Chondrocyte (in vitro differentiated cells): ENCODE results near the gene EFCAB9. TPM values are rescaled to one million over a fixed set of nuclear protein-coding genes. Genes with fewer than 3 reads are reported as not detected.
A peak's percentile ranks its signal among the peaks of the same experiment; 100 is the strongest.
"Not testable (repeated sequence)": the region's sequence is repeated elsewhere in the genome, so short reads cannot be mapped to it uniquely, and the experiment has no call there.

Experiments used
- DNase-seq: peaks from one replicate; pipeline ENCODE4 v3.0.0; 2021; ENCODE audit warnings: mixed read lengths, low spot score
- H3K27ac Mint-ChIP-seq: one replicate; pipeline ENCODE4 v1.8.0; 2021; ENCODE audit warnings: mild to moderate bottlenecking, moderate library complexity, mixed read lengths; ENCODE audit not compliant: unreplicated experiment
- H3K27me3 Mint-ChIP-seq: 2 replicates; pipeline ENCODE4 v1.8.0; 2021; ENCODE audit warnings: low read depth, mixed read lengths
- H3K36me3 Mint-ChIP-seq: 2 replicates; pipeline ENCODE4 v1.8.0; 2021; ENCODE audit warnings: low read depth, mixed read lengths
- H3K4me1 Mint-ChIP-seq: 2 replicates; pipeline ENCODE4 v1.8.0; 2021; ENCODE audit warnings: low read depth, mild to moderate bottlenecking, mixed read lengths
- H3K4me3 Mint-ChIP-seq: one replicate; pipeline ENCODE4 v1.8.0; 2021; ENCODE audit warnings: mild to moderate bottlenecking, moderate library complexity, mixed read lengths; ENCODE audit not compliant: unreplicated experiment
- H3K9me3 Mint-ChIP-seq: 2 replicates; pipeline ENCODE4 v1.8.0; 2021; ENCODE audit warnings: low read depth, mixed read lengths
- CTCF ChIP-seq: fragments of 200-600 bp; sonication (generic); IDR thresholded peaks from 2 replicates; pipeline ENCODE4 v1.5.0; 2021; ENCODE audit warnings: antibody characterized with exemption, mild to moderate bottlenecking, moderate library complexity
- total RNA-seq: library from RNA; stranded (reverse); gene quantifications from 3 replicates; pipeline ENCODE4 v1.2.1, GENCODE V29; 2021

Gene EFCAB9
- total RNA-seq, 1 donor from 2014 or later: not detected

DNA sequence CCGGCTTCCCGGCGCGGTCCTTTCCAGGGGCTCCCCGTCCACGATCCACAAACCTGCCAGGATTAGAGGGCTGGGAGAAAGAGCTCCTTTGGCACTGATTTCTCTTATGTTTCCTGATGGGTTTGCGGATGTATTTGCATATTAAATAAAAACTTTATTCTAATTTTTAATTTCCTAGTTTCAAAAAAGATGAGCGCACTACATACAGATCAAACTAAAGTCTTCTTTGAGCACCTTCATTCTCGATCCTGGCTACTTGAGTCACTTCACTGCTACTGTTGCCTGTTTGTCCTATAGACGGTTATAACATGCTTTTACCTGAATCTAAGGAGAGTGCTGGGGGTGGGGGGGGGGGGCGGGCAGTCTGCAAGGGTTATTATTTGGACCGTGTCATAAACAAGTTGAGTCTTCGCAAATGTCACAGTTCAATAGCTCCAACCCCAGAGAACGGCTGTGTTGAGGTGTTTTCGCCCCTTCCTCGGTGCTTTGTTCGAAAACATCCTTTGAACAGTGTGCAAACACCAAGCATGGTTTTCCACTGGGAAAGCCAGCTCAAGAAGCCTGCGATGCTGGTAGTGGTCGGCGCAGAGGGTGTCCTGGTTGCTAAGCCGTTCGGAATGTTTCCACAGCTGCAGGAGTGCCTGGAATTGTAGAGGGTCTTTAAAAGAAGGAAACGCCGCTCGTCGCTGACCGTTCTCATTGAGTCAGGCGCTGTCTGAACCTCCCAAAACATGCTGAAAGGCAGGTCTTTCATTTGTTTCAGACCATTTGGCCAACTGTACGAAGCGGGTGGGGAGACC is 4.9 kb upstream of the EFCAB9 start:
- no peaks in the 10 kb centered on the region for H3K9me3 Mint-ChIP-seq
- peak; percentile 2 for TF ChIP-seq CTCF
- H3K36me3 Mint-ChIP-seq: no peaks in the 10 kb centered on the region
- no peak for DNase-seq
- H3K4me1 Mint-ChIP-seq: peaks cover 41% of the 10 kb centered on the region
- H3K4me3 Mint-ChIP-seq: peak overlapping the region; percentile 81
- peak overlapping the region; percentile 97 for H3K27ac Mint-ChIP-seq
- no peaks in the 10 kb centered on the region for H3K27me3 Mint-ChIP-seq

- H3K27me3 Mint-ChIP-seq: no peaks in the 10 kb centered on the region
- H3K36me3 Mint-ChIP-seq: no peaks in the 10 kb centered on the region
- no peak for TF ChIP-seq CTCF
- H3K9me3 Mint-ChIP-seq: no peaks in the 10 kb centered on the region
- DNase-seq: no peak
- H3K4me3 Mint-ChIP-seq: peak overlapping the region; percentile 60
- H3K4me1 Mint-ChIP-seq: peaks cover 40% of the 10 kb centered on the region
- H3K27ac Mint-ChIP-seq: peak overlapping the region; percentile 97
Measured at GRCh38 chr5:172189693-172190296, 4.2 kb upstream of the EFCAB9 start.

GRCh38 chr5:172194985-172195774 is 1.2 kb downstream of the EFCAB9 start:
- Mint-ChIP-seq H3K9me3 (no peaks in the 10 kb centered on the region), H3K36me3 (peaks cover 3% of the 10 kb centered on the region), H3K27ac (no peak overlapping the region), H3K4me1 (no peaks in the 10 kb centered on the region), H3K27me3 (no peaks in the 10 kb centered on the region), H3K4me3 (no peak overlapping the region)
- TF ChIP-seq CTCF: no peak
- no peak for DNase-seq

DNA sequence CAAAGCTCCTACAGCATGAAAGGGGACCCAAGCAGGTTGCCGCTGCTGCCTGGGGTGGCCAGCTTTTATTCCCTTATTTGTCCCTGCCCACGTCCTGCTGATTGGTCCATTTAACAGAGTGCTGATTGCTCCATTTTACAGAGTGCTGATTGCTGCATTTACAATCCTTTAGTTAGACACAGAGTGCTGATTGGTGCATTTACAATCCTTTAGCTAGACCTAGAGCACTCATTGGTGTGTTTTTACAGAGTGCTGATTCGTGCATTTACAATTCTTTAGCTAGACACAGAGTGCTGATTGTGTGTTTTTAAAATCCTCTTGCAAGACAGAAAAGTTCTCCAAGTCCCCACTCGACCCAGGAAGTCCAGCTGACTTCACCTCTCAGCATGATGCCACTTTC is 3.8 kb downstream of the EFCAB9 start:
- H3K4me1 Mint-ChIP-seq, H3K4me3 Mint-ChIP-seq, DNase-seq, H3K27me3 Mint-ChIP-seq, H3K9me3 Mint-ChIP-seq, H3K27ac Mint-ChIP-seq, H3K36me3 Mint-ChIP-seq: not testable (repeated sequence)

- Mint-ChIP-seq H3K4me3 (no peak overlapping the region), H3K9me3 (no peaks in the 10 kb centered on the region), H3K27me3 (no peaks in the 10 kb centered on the region), H3K4me1 (no peaks in the 10 kb centered on the region), H3K27ac (no peak overlapping the region), H3K36me3 (peaks cover 4% of the 10 kb centered on the region)
- no peak for DNase-seq
- TF ChIP-seq CTCF: no peak
Measured at GRCh38 chr5:172199446-172199845, 5.5 kb downstream of the EFCAB9 start.
